Ovary (tissue), 9 donors: ENCODE results near the gene ATP2A2. TPM values are rescaled to one million over a fixed set of nuclear protein-coding genes. Genes with fewer than 3 reads are reported as not detected.

Experiments used
- DNase-seq, 5 donors: peaks; one replicate each; pipeline ENCODE4 v3.0.0-alpha.2; 2019 to 2020
- H3K27ac ChIP-seq, 2 donors: fragments of 200-600 bp; one replicate each; pipeline versions ENCODE4 v1.5.1 to v1.8.0; 2019 to 2022
- H3K27me3 ChIP-seq: fragments of 200-600 bp; one replicate; pipeline ENCODE4 v1.8.0; 2022
- H3K36me3 ChIP-seq: fragments of 200-600 bp; sonication (generic); one replicate; pipeline ENCODE4 v1.5.1; 2019
- H3K4me1 ChIP-seq: one replicate; pipeline ENCODE4 v1.8.1; 2013; ENCODE audit warnings: mild to moderate bottlenecking, moderate library complexity; ENCODE audit not compliant: insufficient read depth
- H3K4me3 ChIP-seq: fragments of 200-600 bp; sonication (generic); one replicate; pipeline ENCODE4 v1.5.1; 2017
- H3K9me3 ChIP-seq, 2 donors: fragments of 200-600 bp in 1 of 2; sonication (generic) in 1 of 2; one replicate each; pipeline versions ENCODE4 v1.5.1 to v1.8.1; 2013 to 2019; ENCODE audit warnings: mild to moderate bottlenecking in 1 of 2, moderate library complexity in 1 of 2
- CTCF ChIP-seq, 3 donors: fragments of 450-650 bp in 2 of 3; fragments of 200-600 bp in 1 of 3; IDR thresholded peaks; one replicate each; pipeline versions ENCODE4 v1.5.1 to v1.8.0; 2016 to 2022; ENCODE audit warnings: antibody characterized with exemption in 3 of 3, mild to moderate bottlenecking in 1 of 3
- EP300 ChIP-seq: sonication (generic); formaldehyde crosslinking; IDR thresholded peaks from one replicate; pipeline ENCODE4 v1.6.1; 2017; ENCODE audit warnings: antibody characterized with exemption
- POLR2A ChIP-seq: fragments of 450-650 bp; IDR thresholded peaks from one replicate; pipeline ENCODE4 v1.6.1; 2017; ENCODE audit warnings: antibody characterized with exemption, mild to moderate bottlenecking, moderate library complexity
- WGBS, 3 donors: extraction: QIAGEN DNeasy Blood & Tissue Kit in 1 of 3; methylation state at CpG; one replicate each; pipeline versions ENCODE4 v1.1.5 to v1.1.7; 2013 to 2017; 5-methylcytosine and 5-hydroxymethylcytosine counted together
- intact Hi-C, 4 donors: fragments of 100-400 bp; cut with DNase I; formaldehyde crosslinking; loops; one replicate each; pipeline versions ENCODE4 v1.11.0 to v1.15.1; 2022 to 2023
- polyA plus RNA-seq, 2 donors: library from polyadenylated mRNA; stranded (reverse); fragments of 200-250 nt in 1 of 2; fragments of 350-450 nt in 1 of 2; fragmentation: Illumina TruSeq in 1 of 2; extraction: RNeasy Lipid Tissue Mini Kit (QIAGEN cat#74804) in 1 of 2; gene quantifications; one replicate each; pipeline ENCODE4 v1.2.3, GENCODE V29; 2013 to 2014
- total RNA-seq, 7 donors: library from RNA; depleted of rRNA in 2 of 7; stranded (reverse); fragments of >200 nt in 2 of 7; fragmentation: NEBNext Ultra II Directional in 3 of 7; extraction: Animal tissue kit (Norgen Biotek cat#: 25700) in 3 of 7; gene quantifications; one replicate each; pipeline versions ENCODE4 v1.1.0 to v1.2.4, GENCODE V29; 2016 to 2023
- donor health status: DM: no; HTN: no; CAD: no; lungs with moderate emphysema.
- donor health status: DM: no; HTN: no; CAD: no.
- donor health status: Bipolar disorder and iron deficiency.
- donor health status: DM: yes; HTN: yes; CAD: no.
- donor health status: DM: no; HTN: no; CAD: no.
- donor health status: DM: yes; HTN: yes; CAD: no.

ATP2A2 gene
- total and polyA plus RNA-seq, 9 donors: 54.2 to 183 (median 137) TPM

GRCh38 chr12:110262442-110263388, 18.3 kb upstream of the ATP2A2 start:
- Histone ChIP-seq H3K9me3 (no peaks in the 10 kb centered on the region), H3K4me3 (no peak overlapping the region), H3K27me3 (no peaks in the 10 kb centered on the region), H3K27ac (no peak overlapping the region), H3K4me1 (peaks cover 4% of the 10 kb centered on the region), H3K36me3 (no peaks in the 10 kb centered on the region)
- intact Hi-C loops: no loop called here
- DNase-seq: no peak
- TF ChIP-seq CTCF (IDR thresholded peaks at IDR 0.05) (no peak), POLR2A (no peak), EP300 (no peak)
- 86 to 88% (median 87%) methylated on average over 17 of the region's 17 CpGs for WGBS, 3 donors

GRCh38 chr12:110266381-110266960, 14.6 kb upstream of the ATP2A2 start:
- peaks cover 20% of the 10 kb centered on the region for H3K4me1 ChIP-seq
- H3K36me3 ChIP-seq: no peaks in the 10 kb centered on the region
- 66 to 73% (median 67%) methylated on average over 5 of the region's 5 CpGs for WGBS, 3 donors
- intact Hi-C loops: no loop called here
- no peaks in the 10 kb centered on the region for H3K27me3 ChIP-seq
- no peaks in the 10 kb centered on the region for H3K9me3 ChIP-seq
- no peak overlapping the region for H3K4me3 ChIP-seq
- DNase-seq: no peak
- TF ChIP-seq CTCF (IDR thresholded peaks at IDR 0.05): no peak
- TF ChIP-seq POLR2A: no peak
- TF ChIP-seq EP300: no peak
- H3K27ac ChIP-seq: no peak overlapping the region

- H3K9me3 ChIP-seq: no peaks in the 10 kb centered on the region
- no peaks in the 10 kb centered on the region for H3K27me3 ChIP-seq
- WGBS, 3 donors: 9 to 16% (median 10%) methylated on average over 9 of the region's 9 CpGs
- peak; percentile 49 to 65 (median 59) for DNase-seq
- no peaks in the 10 kb centered on the region for H3K36me3 ChIP-seq
- intact Hi-C loops: no loop called here
- H3K27ac ChIP-seq: no peak overlapping the region
- no peak overlapping the region for H3K4me3 ChIP-seq
- TF ChIP-seq POLR2A (no peak), EP300 (no peak)
- H3K4me1 ChIP-seq: peaks cover 21% of the 10 kb centered on the region
Measured at GRCh38 chr12:110266980-110267620, 13.9 kb upstream of the ATP2A2 start.

- 10 to 15% (median 10%) methylated on average over 8 of the region's 8 CpGs for WGBS, 3 donors
- TF ChIP-seq POLR2A (no peak), CTCF (IDR thresholded peaks at IDR 0.05) (no peak), EP300 (no peak)
- Histone ChIP-seq H3K27me3 (no peaks in the 10 kb centered on the region), H3K36me3 (no peaks in the 10 kb centered on the region), H3K4me1 (peaks cover 21% of the 10 kb centered on the region), H3K9me3 (no peaks in the 10 kb centered on the region), H3K27ac (no peak overlapping the region), H3K4me3 (no peak overlapping the region)
- intact Hi-C loops: no loop called here
- DNase-seq: peak in 1 of 5 donors; percentile 40
Measured at GRCh38 chr12:110269622-110270124, 11.4 kb upstream of the ATP2A2 start.
